Ovary (tissue), 3 donors: ENCODE data around the gene NUBP2.

ENCODE experiments used
- CTCF ChIP-seq, 3 donors: fragments of 450-650 bp in 2 of 3; fragments of 200-600 bp in 1 of 3; IDR thresholded peaks; one replicate each; pipeline versions ENCODE4 v1.5.1 to v1.8.0; 2016 to 2022; ENCODE audit warnings: antibody characterized with exemption in 3 of 3, mild to moderate bottlenecking in 1 of 3
- EP300 ChIP-seq: sonication (generic); formaldehyde crosslinking; IDR thresholded peaks from one replicate; pipeline ENCODE4 v1.6.1; 2017; ENCODE audit warnings: antibody characterized with exemption
- POLR2A ChIP-seq: fragments of 450-650 bp; IDR thresholded peaks from one replicate; pipeline ENCODE4 v1.6.1; 2017; ENCODE audit warnings: antibody characterized with exemption, mild to moderate bottlenecking, moderate library complexity
- donor health status: DM: no; HTN: no; CAD: no.

DNA sequence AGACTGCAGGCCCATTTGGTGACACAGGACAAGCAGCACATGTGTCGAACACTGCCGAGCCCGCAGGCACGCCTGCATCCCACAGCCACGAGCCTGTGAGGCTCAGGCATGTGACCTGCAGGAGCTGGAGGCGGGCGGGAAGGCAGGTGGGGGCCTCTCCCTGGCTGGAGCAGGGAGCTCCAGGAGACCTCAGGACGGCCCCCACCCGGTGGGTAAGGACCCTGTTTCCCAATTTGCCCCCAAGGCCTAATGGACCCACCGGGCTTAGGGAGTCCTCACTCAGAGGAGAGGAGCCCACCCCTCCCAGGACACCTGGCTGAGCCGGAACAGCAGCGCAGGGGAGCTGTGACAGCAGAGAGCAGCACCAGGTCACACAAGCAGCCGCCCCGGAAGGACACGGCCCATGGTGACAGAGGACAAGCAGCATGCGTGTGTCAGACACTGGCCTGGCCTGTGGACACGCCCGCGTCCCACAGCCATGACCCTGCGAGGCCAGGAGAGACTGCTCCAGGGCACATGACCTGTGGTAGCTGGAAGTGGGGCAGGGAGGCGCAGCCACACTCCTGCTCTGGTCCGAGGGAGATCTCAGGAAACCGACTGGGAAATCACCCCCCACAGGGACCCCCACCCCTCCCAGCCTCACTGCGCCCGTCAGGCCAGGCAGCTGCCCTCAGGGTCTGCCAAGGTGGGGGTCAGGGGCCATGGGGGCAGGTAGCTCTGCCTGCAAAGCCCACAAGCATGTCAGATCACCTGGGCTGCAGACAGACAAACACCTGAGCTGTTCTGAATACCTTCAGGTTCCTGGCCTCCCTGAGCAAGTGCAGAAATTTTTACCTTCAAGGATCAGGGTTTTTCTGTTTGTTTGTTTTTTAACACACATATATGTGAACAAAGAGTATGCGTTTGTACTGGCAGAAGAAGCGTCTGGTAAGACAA, 2.8 kb upstream of the NUBP2 start:
- TF ChIP-seq EP300 (no peak), CTCF (IDR thresholded peaks at IDR 0.05) (no peak), POLR2A (no peak)
